GM12892 (cell line): ENCODE data around the gene MBNL3.

Source experiments
- DNase-seq: peaks from one replicate; pipeline ENCODE4 v3.0.0; 2011; ENCODE audit not compliant: insufficient read length
- FAIRE-seq: peaks from 2 replicates; lab custom pipeline; 2011; peaks lifted over from hg19 to GRCh38; lab: Jason Lieb, UNC
- POLR2A ChIP-seq: IDR thresholded peaks from 2 replicates; pipeline ENCODE4 v1.6.1; 2011; ENCODE audit warnings: low read depth, low read length, control low read depth
- POLR2AphosphoS5 ChIP-seq: IDR thresholded peaks from 2 replicates; pipeline ENCODE4 v1.6.1; 2011; ENCODE audit warnings: low read depth, low read length, control low read depth
- TAF1 ChIP-seq: IDR thresholded peaks from 2 replicates; pipeline ENCODE4 v1.6.1; 2011; ENCODE audit warnings: low read depth, mild to moderate bottlenecking, control low read depth, low read length, borderline replicate concordance

Gene MBNL3

GRCh38 chrX:132406106-132406505 is 82.7 kb downstream of the MBNL3 start:
- peak; percentile 73 for FAIRE-seq
- no peak for TF ChIP-seq TAF1
- TF ChIP-seq POLR2A: no peak
- no peak for TF ChIP-seq POLR2AphosphoS5
- DNase-seq: no peak

GRCh38 chrX:132404266-132404665 is 84.6 kb downstream of the MBNL3 start:
- FAIRE-seq: no peak
- DNase-seq: no peak
- TF ChIP-seq POLR2AphosphoS5: no peak
- TF ChIP-seq POLR2A: no peak
- TF ChIP-seq TAF1: no peak

DNA sequence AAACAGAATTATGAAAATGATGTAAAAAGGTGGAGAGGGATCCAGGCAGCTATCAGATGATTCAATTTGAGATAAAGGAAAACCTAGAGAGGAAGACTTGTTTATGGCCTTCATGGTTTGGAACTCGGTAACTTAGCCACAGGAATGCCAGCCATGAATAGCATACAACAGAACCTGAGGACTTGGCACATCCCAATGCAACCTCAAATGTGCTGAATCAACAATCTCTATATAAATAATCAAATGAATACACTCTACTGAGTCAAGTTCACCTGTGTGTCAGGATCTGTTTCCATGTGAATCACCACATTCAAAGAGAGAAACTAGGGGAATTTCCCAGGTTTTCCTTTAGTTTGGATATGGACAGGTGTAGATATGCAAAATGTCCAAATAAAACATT is 86.9 kb downstream of the MBNL3 start:
- TF ChIP-seq TAF1: no peak
- no peak for TF ChIP-seq POLR2AphosphoS5
- no peak for TF ChIP-seq POLR2A
- no peak for FAIRE-seq
- no peak for DNase-seq

DNA sequence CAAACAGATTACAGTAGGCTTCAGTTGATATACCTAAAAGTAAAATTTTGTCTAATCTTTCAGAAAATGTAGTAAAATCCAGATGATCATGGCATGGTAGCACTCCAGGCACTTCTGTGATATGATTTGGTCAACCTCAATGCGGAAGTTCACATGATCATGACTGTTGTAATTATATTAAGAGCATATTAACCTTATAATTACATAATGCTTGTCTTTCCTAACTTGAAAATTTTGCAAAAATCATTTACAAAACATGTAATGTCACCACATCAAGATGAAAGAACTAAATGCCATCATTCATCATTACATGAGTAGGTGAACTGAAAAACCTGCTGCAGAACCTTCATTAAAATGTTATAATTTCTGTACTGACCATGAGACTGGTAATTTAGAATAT is 88.1 kb downstream of the MBNL3 start:
- no peak for DNase-seq
- FAIRE-seq: no peak
- TF ChIP-seq TAF1 (no peak), POLR2AphosphoS5 (no peak), POLR2A (no peak)

DNA sequence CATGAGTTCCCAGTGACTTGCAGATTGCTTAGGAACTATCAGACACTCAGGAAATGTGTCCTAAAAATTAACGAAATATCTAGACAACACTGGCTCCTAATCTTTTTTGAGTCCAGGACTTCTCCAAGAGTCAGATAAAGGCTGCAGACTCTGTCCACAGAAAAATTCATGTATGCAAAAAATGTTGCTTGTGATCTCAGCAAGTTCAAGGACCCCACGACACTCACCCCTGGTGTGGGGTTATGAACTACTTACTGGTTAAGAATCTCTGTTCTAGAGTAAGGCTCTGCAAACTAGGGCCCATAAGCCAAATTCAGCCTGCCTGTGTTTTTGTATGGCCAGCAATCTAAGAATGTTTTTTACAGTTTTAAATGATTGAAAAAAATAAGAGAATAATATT is 93.2 kb downstream of the MBNL3 start:
- TF ChIP-seq TAF1 (no peak), POLR2A (no peak)
- DNase-seq (no peak), FAIRE-seq (no peak)

DNA sequence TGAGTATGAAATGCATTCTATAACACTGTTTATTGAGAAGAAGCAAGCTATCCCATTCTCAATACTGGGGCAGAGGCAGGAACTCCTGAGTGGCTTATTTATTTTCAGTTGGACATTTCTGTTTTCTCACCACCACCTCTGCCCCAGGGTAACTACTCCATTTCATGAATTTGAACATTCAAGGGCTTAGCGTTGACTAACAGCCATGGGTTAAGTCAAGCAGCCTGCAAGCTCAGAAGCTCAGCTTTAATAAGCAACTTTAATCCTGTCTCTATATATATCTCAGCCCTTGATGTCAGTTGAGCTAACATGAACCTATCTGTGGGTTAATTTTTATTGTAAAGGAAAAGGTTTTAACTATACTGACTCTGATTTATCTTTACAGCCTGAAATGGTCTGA is 93.8 kb downstream of the MBNL3 start:
- DNase-seq (no peak), FAIRE-seq (no peak)
- TF ChIP-seq TAF1 (no peak), POLR2AphosphoS5 (no peak), POLR2A (no peak)

DNA sequence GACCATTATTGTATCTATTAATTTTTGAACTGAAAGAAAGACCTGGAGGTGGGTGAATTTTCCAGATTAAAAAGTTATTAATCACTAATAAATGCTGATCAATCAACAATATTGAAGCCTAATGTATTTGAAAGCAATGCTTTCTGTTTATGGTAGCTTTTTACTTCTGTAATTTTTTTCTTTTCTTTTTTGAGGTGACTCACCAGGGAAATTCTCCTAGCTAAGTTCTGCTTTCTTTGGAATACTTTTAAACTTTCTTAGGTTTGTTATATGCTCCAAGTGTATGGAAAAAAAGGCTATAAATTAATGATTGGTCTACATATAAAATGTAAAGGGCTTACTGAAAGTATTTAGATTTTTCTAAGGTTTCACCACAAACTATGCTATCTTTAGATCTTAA is 94.2 kb downstream of the MBNL3 start:
- no peak for FAIRE-seq
- no peak for DNase-seq
- TF ChIP-seq POLR2AphosphoS5 (no peak), TAF1 (no peak), POLR2A (no peak)

- no peak for DNase-seq
- TF ChIP-seq POLR2AphosphoS5 (no peak), POLR2A (no peak), TAF1 (no peak)
- FAIRE-seq: no peak
Measured at GRCh38 chrX:132393992-132394391, 94.8 kb downstream of the MBNL3 start.

- no peak for TF ChIP-seq POLR2A
- TF ChIP-seq POLR2AphosphoS5: no peak
- no peak for TF ChIP-seq TAF1
- DNase-seq (no peak), FAIRE-seq (no peak)
Measured at GRCh38 chrX:132393485-132393884, 95.4 kb downstream of the MBNL3 start.

DNA sequence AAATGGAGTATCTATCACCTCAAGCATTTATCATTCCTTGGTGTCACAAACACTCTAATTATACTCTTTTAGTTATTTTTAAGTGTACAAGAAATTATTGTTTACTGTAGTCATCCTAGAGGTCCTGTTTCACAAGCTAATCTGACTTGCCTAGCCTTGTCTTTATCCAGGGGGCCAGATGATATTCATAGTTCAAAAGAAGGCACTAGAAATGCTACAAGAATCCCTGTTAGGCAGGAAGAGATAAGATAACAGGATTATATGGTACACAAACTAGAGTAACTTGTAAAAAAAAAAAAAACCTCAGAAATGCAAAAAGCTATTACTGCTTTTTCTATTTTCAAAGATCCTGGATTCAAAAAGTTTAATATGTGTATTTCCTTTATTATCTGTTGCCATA is 95.8 kb downstream of the MBNL3 start:
- FAIRE-seq (no peak), DNase-seq (no peak)
- no peak for TF ChIP-seq TAF1
- no peak for TF ChIP-seq POLR2AphosphoS5
- no peak for TF ChIP-seq POLR2A

DNA sequence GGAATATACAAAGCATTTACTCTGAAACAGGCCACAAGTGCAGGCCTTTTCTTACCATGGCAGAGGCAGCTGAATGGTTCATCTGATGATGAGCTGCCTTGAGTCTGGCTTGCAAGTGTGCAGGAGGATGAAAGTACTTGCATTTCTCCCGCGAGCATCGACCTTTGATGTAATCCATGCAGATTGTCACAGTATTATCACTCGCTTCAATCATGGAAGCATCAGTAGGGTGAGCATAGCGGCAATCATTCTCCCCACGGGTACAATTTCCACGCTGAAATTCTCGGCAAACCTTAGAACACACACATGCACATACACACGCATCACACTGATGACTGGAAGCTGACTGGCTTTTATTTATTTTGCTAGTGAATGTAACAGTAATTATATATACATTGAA is 98.0 kb downstream of the MBNL3 start:
- TF ChIP-seq TAF1: no peak
- TF ChIP-seq POLR2AphosphoS5: no peak
- TF ChIP-seq POLR2A: no peak
- DNase-seq: no peak
- no peak for FAIRE-seq

DNA sequence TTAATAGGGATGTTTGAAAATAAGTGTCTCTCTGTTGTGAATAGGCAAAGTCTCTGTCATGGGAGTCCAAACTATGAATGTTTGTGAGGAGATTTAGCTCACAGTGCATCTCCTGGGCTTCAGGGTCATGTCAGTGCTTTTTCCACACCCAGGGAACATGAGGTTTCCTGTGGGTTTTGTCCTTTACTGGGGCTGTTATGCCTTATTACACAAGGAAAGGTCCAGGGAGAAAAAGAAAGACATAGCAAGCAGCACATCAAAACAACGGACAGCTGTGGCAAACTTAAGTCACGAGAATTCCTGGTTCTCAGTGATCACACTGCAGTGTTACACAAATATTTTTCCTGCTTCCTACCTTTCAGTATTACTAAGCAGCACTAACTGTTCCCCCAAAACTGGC is 99.4 kb downstream of the MBNL3 start:
- DNase-seq: no peak
- no peak for FAIRE-seq
- TF ChIP-seq TAF1 (no peak), POLR2AphosphoS5 (no peak), POLR2A (no peak)

DNA sequence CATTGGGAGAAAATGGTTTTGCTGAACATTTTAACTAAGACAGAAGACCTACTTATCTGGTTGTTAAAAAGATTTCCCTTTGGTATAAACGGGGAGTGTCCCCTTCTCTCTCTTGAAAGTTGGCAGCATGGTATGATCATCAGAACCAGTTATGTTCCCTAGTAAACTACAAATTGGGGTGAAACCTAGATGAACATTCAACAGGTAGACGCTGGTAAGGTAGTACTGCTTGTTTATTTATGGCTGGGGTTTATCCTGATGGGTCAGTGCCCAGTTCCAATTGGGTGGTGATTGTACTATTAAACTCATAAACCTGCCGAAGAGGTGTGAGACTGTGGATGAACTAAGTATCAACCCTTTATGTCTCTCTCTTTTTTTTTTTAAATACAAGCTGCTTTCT is 100.5 kb downstream of the MBNL3 start:
- DNase-seq (no peak), FAIRE-seq (no peak)
- TF ChIP-seq TAF1 (no peak), POLR2A (no peak), POLR2AphosphoS5 (no peak)

GRCh38 chrX:132384301-132384700 is 104.5 kb downstream of the MBNL3 start:
- TF ChIP-seq POLR2A: no peak
- no peak for TF ChIP-seq TAF1
- no peak for TF ChIP-seq POLR2AphosphoS5
- DNase-seq: no peak
- no peak for FAIRE-seq
